ENCODE results near the gene JARID2. TPM values are rescaled to one million over a fixed set of nuclear protein-coding genes. Genes with fewer than 3 reads are reported as not detected.

JARID2 gene
- total and polyA plus RNA-seq, 9 of the 15 experiments (the other 6 are each of a cell fraction or from before 2014, with no cell fraction given): 5.0 to 29.0 (median 15.6) TPM

DNA sequence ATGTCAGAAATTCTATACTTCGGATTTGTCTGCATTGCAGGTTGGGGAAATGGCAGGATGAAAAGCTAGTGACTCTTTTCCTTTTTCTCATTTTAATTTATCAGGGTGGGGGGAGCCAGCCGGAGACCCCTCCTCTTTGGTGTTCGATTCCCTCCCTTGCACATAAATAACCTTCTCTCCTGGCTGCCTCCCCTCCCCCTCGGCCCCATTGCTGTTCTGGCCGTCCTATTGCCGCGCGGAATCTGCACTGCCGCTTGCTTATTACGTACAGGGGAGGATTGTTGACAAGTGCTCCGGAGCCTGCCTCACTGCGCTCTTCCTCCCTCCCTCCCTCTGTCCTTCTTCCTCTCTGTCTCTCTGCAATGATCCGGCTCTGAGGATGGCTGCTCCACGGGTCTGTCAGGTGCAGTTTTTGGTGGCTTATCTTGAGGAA, 154.7 kb downstream of the JARID2 start (continued):
- TF ChIP-seq, protein P1, sequence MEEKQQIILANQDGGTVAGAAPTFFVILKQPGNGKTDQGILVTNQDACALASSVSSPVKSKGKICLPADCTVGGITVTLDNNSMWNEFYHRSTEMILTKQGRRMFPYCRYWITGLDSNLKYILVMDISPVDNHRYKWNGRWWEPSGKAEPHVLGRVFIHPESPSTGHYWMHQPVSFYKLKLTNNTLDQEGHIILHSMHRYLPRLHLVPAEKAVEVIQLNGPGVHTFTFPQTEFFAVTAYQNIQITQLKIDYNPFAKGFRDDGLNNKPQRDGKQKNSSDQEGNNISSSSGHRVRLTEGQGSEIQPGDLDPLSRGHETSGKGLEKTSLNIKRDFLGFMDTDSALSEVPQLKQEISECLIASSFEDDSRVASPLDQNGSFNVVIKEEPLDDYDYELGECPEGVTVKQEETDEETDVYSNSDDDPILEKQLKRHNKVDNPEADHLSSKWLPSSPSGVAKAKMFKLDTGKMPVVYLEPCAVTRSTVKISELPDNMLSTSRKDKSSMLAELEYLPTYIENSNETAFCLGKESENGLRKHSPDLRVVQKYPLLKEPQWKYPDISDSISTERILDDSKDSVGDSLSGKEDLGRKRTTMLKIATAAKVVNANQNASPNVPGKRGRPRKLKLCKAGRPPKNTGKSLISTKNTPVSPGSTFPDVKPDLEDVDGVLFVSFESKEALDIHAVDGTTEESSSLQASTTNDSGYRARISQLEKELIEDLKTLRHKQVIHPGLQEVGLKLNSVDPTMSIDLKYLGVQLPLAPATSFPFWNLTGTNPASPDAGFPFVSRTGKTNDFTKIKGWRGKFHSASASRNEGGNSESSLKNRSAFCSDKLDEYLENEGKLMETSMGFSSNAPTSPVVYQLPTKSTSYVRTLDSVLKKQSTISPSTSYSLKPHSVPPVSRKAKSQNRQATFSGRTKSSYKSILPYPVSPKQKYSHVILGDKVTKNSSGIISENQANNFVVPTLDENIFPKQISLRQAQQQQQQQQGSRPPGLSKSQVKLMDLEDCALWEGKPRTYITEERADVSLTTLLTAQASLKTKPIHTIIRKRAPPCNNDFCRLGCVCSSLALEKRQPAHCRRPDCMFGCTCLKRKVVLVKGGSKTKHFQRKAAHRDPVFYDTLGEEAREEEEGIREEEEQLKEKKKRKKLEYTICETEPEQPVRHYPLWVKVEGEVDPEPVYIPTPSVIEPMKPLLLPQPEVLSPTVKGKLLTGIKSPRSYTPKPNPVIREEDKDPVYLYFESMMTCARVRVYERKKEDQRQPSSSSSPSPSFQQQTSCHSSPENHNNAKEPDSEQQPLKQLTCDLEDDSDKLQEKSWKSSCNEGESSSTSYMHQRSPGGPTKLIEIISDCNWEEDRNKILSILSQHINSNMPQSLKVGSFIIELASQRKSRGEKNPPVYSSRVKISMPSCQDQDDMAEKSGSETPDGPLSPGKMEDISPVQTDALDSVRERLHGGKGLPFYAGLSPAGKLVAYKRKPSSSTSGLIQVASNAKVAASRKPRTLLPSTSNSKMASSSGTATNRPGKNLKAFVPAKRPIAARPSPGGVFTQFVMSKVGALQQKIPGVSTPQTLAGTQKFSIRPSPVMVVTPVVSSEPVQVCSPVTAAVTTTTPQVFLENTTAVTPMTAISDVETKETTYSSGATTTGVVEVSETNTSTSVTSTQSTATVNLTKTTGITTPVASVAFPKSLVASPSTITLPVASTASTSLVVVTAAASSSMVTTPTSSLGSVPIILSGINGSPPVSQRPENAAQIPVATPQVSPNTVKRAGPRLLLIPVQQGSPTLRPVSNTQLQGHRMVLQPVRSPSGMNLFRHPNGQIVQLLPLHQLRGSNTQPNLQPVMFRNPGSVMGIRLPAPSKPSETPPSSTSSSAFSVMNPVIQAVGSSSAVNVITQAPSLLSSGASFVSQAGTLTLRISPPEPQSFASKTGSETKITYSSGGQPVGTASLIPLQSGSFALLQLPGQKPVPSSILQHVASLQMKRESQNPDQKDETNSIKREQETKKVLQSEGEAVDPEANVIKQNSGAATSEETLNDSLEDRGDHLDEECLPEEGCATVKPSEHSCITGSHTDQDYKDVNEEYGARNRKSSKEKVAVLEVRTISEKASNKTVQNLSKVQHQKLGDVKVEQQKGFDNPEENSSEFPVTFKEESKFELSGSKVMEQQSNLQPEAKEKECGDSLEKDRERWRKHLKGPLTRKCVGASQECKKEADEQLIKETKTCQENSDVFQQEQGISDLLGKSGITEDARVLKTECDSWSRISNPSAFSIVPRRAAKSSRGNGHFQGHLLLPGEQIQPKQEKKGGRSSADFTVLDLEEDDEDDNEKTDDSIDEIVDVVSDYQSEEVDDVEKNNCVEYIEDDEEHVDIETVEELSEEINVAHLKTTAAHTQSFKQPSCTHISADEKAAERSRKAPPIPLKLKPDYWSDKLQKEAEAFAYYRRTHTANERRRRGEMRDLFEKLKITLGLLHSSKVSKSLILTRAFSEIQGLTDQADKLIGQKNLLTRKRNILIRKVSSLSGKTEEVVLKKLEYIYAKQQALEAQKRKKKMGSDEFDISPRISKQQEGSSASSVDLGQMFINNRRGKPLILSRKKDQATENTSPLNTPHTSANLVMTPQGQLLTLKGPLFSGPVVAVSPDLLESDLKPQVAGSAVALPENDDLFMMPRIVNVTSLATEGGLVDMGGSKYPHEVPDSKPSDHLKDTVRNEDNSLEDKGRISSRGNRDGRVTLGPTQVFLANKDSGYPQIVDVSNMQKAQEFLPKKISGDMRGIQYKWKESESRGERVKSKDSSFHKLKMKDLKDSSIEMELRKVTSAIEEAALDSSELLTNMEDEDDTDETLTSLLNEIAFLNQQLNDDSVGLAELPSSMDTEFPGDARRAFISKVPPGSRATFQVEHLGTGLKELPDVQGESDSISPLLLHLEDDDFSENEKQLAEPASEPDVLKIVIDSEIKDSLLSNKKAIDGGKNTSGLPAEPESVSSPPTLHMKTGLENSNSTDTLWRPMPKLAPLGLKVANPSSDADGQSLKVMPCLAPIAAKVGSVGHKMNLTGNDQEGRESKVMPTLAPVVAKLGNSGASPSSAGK (IDR thresholded peaks at IDR 0.05): no peak
- TF ChIP-seq PCBP1 (IDR thresholded peaks at IDR 0.05; ENCODE audit: low read depth, low read length, poor library complexity, severe bottlenecking) (no peak), NFXL1 (CRISPR knock-in tag; IDR thresholded peaks at IDR 0.05) (no peak), CTBP1 (IDR thresholded peaks at IDR 0.05; ENCODE audit: borderline replicate concordance) (peak; percentile 43; the same call in 1 of the 2 replicates), NR4A1 (CRISPR knock-in tag; IDR thresholded peaks at IDR 0.05) (no peak), NR4A1 (tag; IDR thresholded peaks at IDR 0.05) (no peak), ZNF140 (CRISPR knock-in tag; IDR thresholded peaks at IDR 0.05) (no peak), FUS (optimal IDR thresholded peaks at IDR 0.05; ENCODE audit: low read depth, low read length) (no peak), GABPB1 (CRISPR knock-in tag; IDR thresholded peaks at IDR 0.05) (0 out of 2 replicates have a peak, but pooled peaks have one; percentile 33), GATAD2A (IDR thresholded peaks at IDR 0.05) (0 out of 2 replicates have a peak, but pooled peaks have one; percentile 18), TRIM24 (IDR thresholded peaks at IDR 0.05) (peak in 1 of 2 experiments; percentile 49; a peak in 1 of 4 replicates)
- TF ChIP-seq, protein P2, sequence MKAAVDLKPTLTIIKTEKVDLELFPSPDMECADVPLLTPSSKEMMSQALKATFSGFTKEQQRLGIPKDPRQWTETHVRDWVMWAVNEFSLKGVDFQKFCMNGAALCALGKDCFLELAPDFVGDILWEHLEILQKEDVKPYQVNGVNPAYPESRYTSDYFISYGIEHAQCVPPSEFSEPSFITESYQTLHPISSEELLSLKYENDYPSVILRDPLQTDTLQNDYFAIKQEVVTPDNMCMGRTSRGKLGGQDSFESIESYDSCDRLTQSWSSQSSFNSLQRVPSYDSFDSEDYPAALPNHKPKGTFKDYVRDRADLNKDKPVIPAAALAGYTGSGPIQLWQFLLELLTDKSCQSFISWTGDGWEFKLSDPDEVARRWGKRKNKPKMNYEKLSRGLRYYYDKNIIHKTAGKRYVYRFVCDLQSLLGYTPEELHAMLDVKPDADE (conservative IDR thresholded peaks at IDR 0.05; ENCODE audit: control insufficient read depth, low read depth, low read length): no peak
- TF ChIP-seq, protein P3, sequence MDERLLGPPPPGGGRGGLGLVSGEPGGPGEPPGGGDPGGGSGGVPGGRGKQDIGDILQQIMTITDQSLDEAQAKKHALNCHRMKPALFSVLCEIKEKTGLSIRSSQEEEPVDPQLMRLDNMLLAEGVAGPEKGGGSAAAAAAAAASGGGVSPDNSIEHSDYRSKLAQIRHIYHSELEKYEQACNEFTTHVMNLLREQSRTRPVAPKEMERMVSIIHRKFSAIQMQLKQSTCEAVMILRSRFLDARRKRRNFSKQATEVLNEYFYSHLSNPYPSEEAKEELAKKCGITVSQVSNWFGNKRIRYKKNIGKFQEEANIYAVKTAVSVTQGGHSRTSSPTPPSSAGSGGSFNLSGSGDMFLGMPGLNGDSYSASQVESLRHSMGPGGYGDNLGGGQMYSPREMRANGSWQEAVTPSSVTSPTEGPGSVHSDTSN (CRISPR knock-in tag; IDR thresholded peaks at IDR 0.05; ENCODE audit: low read depth): no peak
- TF ChIP-seq, protein P3 (tag; conservative IDR thresholded peaks at IDR 0.05; ENCODE audit: low read depth): peak; percentile 52

All from K562 (cell line).